ENCODE measurements around the gene SNX3.

The SNX3 gene

DNA sequence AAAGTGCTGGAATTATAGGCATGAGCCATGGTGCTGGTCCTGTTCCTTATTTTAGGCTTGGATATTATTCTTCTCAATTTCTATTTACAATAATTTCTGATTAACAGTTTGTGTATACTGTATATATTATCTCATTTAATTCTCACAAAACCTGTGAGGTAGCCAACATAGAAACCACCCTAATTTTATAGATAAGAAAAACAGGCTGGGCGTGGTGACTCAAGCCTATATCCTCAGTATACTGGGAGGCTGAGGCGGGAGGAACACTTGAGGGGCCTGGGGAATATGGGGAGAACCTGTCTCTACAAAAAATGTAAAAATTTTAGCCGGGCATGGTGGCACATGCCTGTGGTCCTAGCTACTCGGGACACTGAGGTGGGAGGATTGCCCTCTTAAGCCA lies 30.3 kb upstream of the SNX3 start:
- Histone ChIP-seq H3K27me3 (ENCODE audit: insufficient read depth, poor library complexity, severe bottlenecking) (no peaks in the 10 kb centered on the region), H3K27ac (ENCODE audit: poor library complexity, severe bottlenecking) (no peak overlapping the region), H3K9me3 (ENCODE audit: severe bottlenecking) (no peaks in the 10 kb centered on the region), H3K36me3 (ENCODE audit: low read depth) (no peaks in the 10 kb centered on the region), H3K4me3 (ENCODE audit: severe bottlenecking) (no peak overlapping the region), H3K4me1 (ENCODE audit: insufficient read depth, poor library complexity, severe bottlenecking) (no peaks in the 10 kb centered on the region)
- no peak for ATAC-seq (ENCODE audit: low read depth)
- TF ChIP-seq, protein P1, sequence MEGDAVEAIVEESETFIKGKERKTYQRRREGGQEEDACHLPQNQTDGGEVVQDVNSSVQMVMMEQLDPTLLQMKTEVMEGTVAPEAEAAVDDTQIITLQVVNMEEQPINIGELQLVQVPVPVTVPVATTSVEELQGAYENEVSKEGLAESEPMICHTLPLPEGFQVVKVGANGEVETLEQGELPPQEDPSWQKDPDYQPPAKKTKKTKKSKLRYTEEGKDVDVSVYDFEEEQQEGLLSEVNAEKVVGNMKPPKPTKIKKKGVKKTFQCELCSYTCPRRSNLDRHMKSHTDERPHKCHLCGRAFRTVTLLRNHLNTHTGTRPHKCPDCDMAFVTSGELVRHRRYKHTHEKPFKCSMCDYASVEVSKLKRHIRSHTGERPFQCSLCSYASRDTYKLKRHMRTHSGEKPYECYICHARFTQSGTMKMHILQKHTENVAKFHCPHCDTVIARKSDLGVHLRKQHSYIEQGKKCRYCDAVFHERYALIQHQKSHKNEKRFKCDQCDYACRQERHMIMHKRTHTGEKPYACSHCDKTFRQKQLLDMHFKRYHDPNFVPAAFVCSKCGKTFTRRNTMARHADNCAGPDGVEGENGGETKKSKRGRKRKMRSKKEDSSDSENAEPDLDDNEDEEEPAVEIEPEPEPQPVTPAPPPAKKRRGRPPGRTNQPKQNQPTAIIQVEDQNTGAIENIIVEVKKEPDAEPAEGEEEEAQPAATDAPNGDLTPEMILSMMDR (IDR thresholded peaks at IDR 0.05; ENCODE audit: poor library complexity, severe bottlenecking): no peak
- DNase-seq (ENCODE audit: low spot score): no peak

DNA sequence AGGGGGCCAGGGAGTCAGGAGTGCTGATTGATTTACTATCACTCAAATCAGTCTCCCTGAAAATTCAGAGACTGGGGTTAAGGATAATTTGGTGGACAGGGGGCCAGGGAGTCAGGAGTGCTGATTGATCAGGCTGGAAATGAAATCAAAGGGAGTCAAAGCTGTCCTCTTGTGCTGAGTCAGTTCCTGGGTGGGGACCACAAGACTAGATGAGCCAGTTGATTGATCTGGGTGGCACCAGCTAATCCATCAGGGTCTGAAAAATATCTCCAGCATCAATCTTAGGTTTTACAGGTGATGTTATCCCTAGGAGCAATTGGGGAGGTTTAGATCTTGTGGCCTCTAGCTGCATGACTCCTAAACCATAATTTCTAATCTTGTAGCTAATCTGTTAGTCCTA lies 27.9 kb upstream of the SNX3 start:
- no peaks in the 10 kb centered on the region for H3K36me3 ChIP-seq (ENCODE audit: low read depth)
- no peak for DNase-seq (ENCODE audit: low spot score)
- TF ChIP-seq, protein P1 (IDR thresholded peaks at IDR 0.05; ENCODE audit: poor library complexity, severe bottlenecking): no peak

DNA sequence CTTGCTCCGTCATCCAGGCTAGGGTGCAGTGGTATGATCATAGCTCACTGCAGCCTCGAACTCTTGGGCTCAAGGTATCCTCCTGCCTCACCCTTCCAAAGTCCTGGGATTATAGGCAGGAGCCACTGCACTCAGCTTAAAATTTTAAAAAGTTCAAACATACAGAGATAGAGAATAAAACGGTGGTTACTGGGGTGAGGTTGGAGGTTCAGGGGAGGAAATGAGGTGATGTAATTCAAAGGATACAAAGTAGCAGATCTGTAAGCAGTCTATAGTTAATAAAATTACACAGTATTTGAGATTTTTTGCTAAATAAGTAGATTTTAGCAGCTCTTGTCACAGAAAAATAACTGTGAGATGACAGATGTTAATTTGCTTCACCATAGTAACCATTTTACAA lies 26.5 kb upstream of the SNX3 start:
- H3K27me3 ChIP-seq (ENCODE audit: insufficient read depth, poor library complexity, severe bottlenecking): no peaks in the 10 kb centered on the region
- H3K4me1 ChIP-seq (ENCODE audit: insufficient read depth, poor library complexity, severe bottlenecking): no peaks in the 10 kb centered on the region
- ATAC-seq (ENCODE audit: low read depth): no peak

More for the DNA sequence above, 27.9 kb upstream of the SNX3 start:
- Histone ChIP-seq H3K4me3 (ENCODE audit: severe bottlenecking) (no peak overlapping the region), H3K27ac (ENCODE audit: poor library complexity, severe bottlenecking) (no peak overlapping the region), H3K27me3 (ENCODE audit: insufficient read depth, poor library complexity, severe bottlenecking) (no peaks in the 10 kb centered on the region), H3K4me1 (ENCODE audit: insufficient read depth, poor library complexity, severe bottlenecking) (no peaks in the 10 kb centered on the region), H3K9me3 (ENCODE audit: severe bottlenecking) (no peaks in the 10 kb centered on the region)
- ATAC-seq (ENCODE audit: low read depth): no peak

DNA sequence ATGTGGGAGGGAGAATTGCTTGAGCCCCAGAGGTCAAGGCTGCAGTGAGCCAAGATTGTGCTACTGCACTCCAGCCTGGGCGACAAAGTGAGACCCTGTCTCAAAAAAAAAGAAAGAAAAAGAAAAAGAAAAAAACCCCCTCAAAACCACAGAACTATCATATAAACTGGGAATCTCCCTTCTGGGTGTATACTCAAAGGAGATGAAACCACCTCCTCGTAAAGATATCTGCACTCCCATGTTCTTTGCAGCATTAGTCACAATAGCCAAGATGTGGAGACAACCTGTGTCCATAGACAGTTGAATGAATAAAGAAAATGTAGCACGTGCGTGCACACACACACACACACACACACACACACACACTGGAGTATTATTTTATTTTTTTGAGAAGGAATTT lies 25.5 kb upstream of the SNX3 start:
- Histone ChIP-seq H3K4me3 (ENCODE audit: severe bottlenecking) (no peak overlapping the region), H3K4me1 (ENCODE audit: insufficient read depth, poor library complexity, severe bottlenecking) (no peaks in the 10 kb centered on the region), H3K9me3 (ENCODE audit: severe bottlenecking) (no peaks in the 10 kb centered on the region), H3K36me3 (ENCODE audit: low read depth) (no peaks in the 10 kb centered on the region), H3K27ac (ENCODE audit: poor library complexity, severe bottlenecking) (no peak overlapping the region), H3K27me3 (ENCODE audit: insufficient read depth, poor library complexity, severe bottlenecking) (no peaks in the 10 kb centered on the region)
- no peak for DNase-seq (ENCODE audit: low spot score)
- ATAC-seq (ENCODE audit: low read depth): no peak
- TF ChIP-seq, protein P1 (IDR thresholded peaks at IDR 0.05; ENCODE audit: poor library complexity, severe bottlenecking): no peak

More for the DNA sequence above, 26.5 kb upstream of the SNX3 start:
- no peak overlapping the region for H3K4me3 ChIP-seq (ENCODE audit: severe bottlenecking)
- no peaks in the 10 kb centered on the region for H3K36me3 ChIP-seq (ENCODE audit: low read depth)
- TF ChIP-seq, protein P1 (IDR thresholded peaks at IDR 0.05; ENCODE audit: poor library complexity, severe bottlenecking): no peak
- DNase-seq (ENCODE audit: low spot score): no peak
- H3K9me3 ChIP-seq (ENCODE audit: severe bottlenecking): no peaks in the 10 kb centered on the region
- no peak overlapping the region for H3K27ac ChIP-seq (ENCODE audit: poor library complexity, severe bottlenecking)

DNA sequence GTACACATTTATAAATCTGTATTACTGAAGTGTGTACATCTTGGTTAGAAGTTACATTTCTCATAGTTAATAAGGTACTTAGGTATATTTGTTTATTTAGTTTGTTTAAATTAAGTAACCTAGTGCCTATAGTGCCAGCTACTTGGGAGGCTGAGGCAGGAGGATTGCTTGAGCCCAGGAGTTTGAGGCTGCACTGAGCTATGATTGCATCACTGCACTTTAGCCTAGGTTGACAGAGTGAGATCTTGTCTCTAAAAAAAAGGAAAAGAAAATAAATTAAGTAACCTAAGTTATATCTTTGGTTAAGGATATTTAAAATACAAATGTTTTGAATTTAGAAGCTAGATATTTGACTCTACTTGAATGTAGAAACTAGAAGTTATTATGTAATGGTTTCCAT lies 24.5 kb upstream of the SNX3 start:
- Histone ChIP-seq H3K27ac (ENCODE audit: poor library complexity, severe bottlenecking) (no peak overlapping the region), H3K4me3 (ENCODE audit: severe bottlenecking) (no peak overlapping the region), H3K27me3 (ENCODE audit: insufficient read depth, poor library complexity, severe bottlenecking) (no peaks in the 10 kb centered on the region), H3K4me1 (ENCODE audit: insufficient read depth, poor library complexity, severe bottlenecking) (no peaks in the 10 kb centered on the region), H3K9me3 (ENCODE audit: severe bottlenecking) (no peaks in the 10 kb centered on the region), H3K36me3 (ENCODE audit: low read depth) (no peaks in the 10 kb centered on the region)
- DNase-seq (ENCODE audit: low spot score) (no peak), ATAC-seq (ENCODE audit: low read depth) (no peak)
- TF ChIP-seq, protein P1 (IDR thresholded peaks at IDR 0.05; ENCODE audit: poor library complexity, severe bottlenecking): no peak

All from RWPE2 (cell line).